SK-N-SH (cell line): ENCODE data around the gene ZNF521. TPM values are rescaled to one million over a fixed set of nuclear protein-coding genes. Genes with fewer than 3 reads are reported as not detected.

ENCODE experiments used
- CTCF ChIA-PET: fragments of 300-600, 350-600 bp; formaldehyde crosslinking; extraction: SDS; loops from one replicate; lab custom pipeline; 2021; lab: Yijun Ruan, JAX
- POLR2A ChIA-PET: fragments of 350-600 bp; sonication (Branson Sonifier 250); formaldehyde crosslinking; extraction: SDS; loops from one replicate; lab custom pipeline; 2020; ENCODE audit warnings: antibody characterized with exemption, inconsistent platforms; lab: Yijun Ruan, JAX
- DNase-seq: peaks from one replicate; pipeline ENCODE4 v3.0.0; 2012
- H2AFZ ChIP-seq: fragments of 200-600 bp; sonication (generic); 2 replicates; pipeline ENCODE4 v1.8.1; 2016; ENCODE audit warnings: antibody characterized with exemption, mild to moderate bottlenecking, low read depth
- H3F3A ChIP-seq: fragments of 200-600 bp; sonication (generic); replicated peaks from 2 replicates; pipeline ENCODE3; 2016; ENCODE audit warnings: antibody characterized with exemption, mild to moderate bottlenecking; ENCODE audit not compliant: insufficient read depth
- H3K27ac ChIP-seq, 2 experiments: fragments of 200-500 bp in 1 of 2; fragments of 200-600 bp in 1 of 2; sonication (Bioruptor generic) in 1 of 2; sonication (generic), shearing (Covaris generic) in 1 of 2; 2 replicates each; pipeline versions ENCODE4 v1.5.1 to v1.6.1; 2014 to 2016; ENCODE audit warnings: low read depth in 2 of 2, inconsistent platforms in 1 of 2, low read length in 1 of 2, mild to moderate bottlenecking in 1 of 2, mixed read lengths in 1 of 2
- H3K27me3 ChIP-seq: fragments of 200-600 bp; sonication (generic), shearing (Covaris generic); 2 replicates; pipeline ENCODE4 v1.6.1; 2016; ENCODE audit warnings: mixed run types; ENCODE audit not compliant: insufficient read depth
- H3K36me3 ChIP-seq, 2 experiments: fragments of 200-500 bp in 1 of 2; fragments of 200-600 bp in 1 of 2; sonication (Bioruptor generic) in 1 of 2; sonication (generic) in 1 of 2; replicated peaks in 1 of 2; 2 replicates each; pipeline versions ENCODE3 to v1.5.1; 2014 to 2016; ENCODE audit warnings: low read length in 1 of 2, mild to moderate bottlenecking in 1 of 2; ENCODE audit not compliant: insufficient read depth in 2 of 2, control insufficient read depth in 1 of 2
- H3K4me1 ChIP-seq, 2 experiments: fragments of 200-500 bp in 1 of 2; fragments of 200-600 bp in 1 of 2; sonication (Bioruptor generic) in 1 of 2; sonication (generic), shearing (Covaris generic) in 1 of 2; 2 replicates each; pipeline versions ENCODE4 v1.5.1 to v1.6.1; 2014 to 2016; ENCODE audit warnings: low read depth in 1 of 2, low read length in 1 of 2, mixed run types in 1 of 2; ENCODE audit not compliant: insufficient read depth in 2 of 2, control insufficient read depth in 1 of 2
- H3K4me2 ChIP-seq: fragments of 200-600 bp; sonication (generic), shearing (Covaris generic); 2 replicates; pipeline ENCODE4 v1.6.1; 2017; ENCODE audit warnings: mixed run types
- H3K4me3 ChIP-seq, 2 experiments: fragments of 200-500 bp in 1 of 2; fragments of 200-600 bp in 1 of 2; sonication (Bioruptor generic) in 1 of 2; sonication (generic), shearing (Covaris generic) in 1 of 2; 2 replicates each; pipeline versions ENCODE4 v1.5.1 to v1.8.1; 2014 to 2016; ENCODE audit warnings: low read depth in 2 of 2, inconsistent platforms in 1 of 2, low read length in 1 of 2, mild to moderate bottlenecking in 1 of 2, mixed read lengths in 1 of 2, moderate library complexity in 1 of 2
- H3K79me2 ChIP-seq: fragments of 200-600 bp; sonication (generic); 2 replicates; pipeline ENCODE4 v1.8.1; 2017; ENCODE audit warnings: mild to moderate bottlenecking; ENCODE audit not compliant: insufficient read depth
- H3K9ac ChIP-seq: fragments of 200-600 bp; sonication (generic); 2 replicates; pipeline ENCODE4 v1.6.1; 2017; ENCODE audit warnings: mixed run types
- H3K9me2 ChIP-seq: fragments of 200-600 bp; sonication (generic); 2 replicates; pipeline ENCODE4 v1.6.1; 2017; ENCODE audit warnings: mixed run types
- H3K9me3 ChIP-seq: fragments of 200-600 bp; sonication (generic); 2 replicates; pipeline ENCODE4 v1.6.1; 2017; ENCODE audit warnings: mixed run types, mild to moderate bottlenecking, moderate library complexity
- H4K20me1 ChIP-seq: fragments of 200-600 bp; sonication (generic); 2 replicates; pipeline ENCODE4 v1.6.1; 2017; ENCODE audit warnings: mild to moderate bottlenecking, mixed run types; ENCODE audit not compliant: insufficient read depth
- CHD2 ChIP-seq: fragments of 150-350 bp; IDR thresholded peaks from 2 replicates; pipeline ENCODE4 v1.6.1; 2018; ENCODE audit warnings: low read length; ENCODE audit not compliant: partially characterized antibody
- MEF2A ChIP-seq: IDR thresholded peaks from 2 replicates; pipeline ENCODE4 v1.4.0; 2012; ENCODE audit warnings: low read depth, borderline replicate concordance
- NRF1 ChIP-seq: IDR thresholded peaks from 2 replicates; pipeline ENCODE4 v1.6.1; 2012; ENCODE audit warnings: low read depth, mild to moderate bottlenecking, low read length
- POLR2AphosphoS5 ChIP-seq: IDR thresholded peaks from 2 replicates; pipeline ENCODE4 v1.6.1; 2012; ENCODE audit warnings: low read depth, low read length
- RCOR1 ChIP-seq: fragments of 150-350 bp; IDR thresholded peaks from 2 replicates; pipeline ENCODE4 v1.6.1; 2017; ENCODE audit warnings: antibody characterized with exemption, low read length
- TCF12 ChIP-seq: IDR thresholded peaks from 2 replicates; pipeline ENCODE4 v1.4.0; 2012
- ZBTB33 ChIP-seq: IDR thresholded peaks from 2 replicates; pipeline ENCODE4 v1.4.0; 2012; ENCODE audit warnings: low read depth, borderline replicate concordance
- WGBS: methylation state at CpG from one replicate; pipeline ENCODE4 v1.1.6; 2017; ENCODE audit warnings: low lambda C conversion rate; 5-methylcytosine and 5-hydroxymethylcytosine counted together
- polyA plus RNA-seq, 3 experiments: library from polyadenylated mRNA; depleted of rRNA; stranded (reverse); fragments of >200 nt; gene quantifications; 2 replicates each; pipeline ENCODE4 v1.2.3, GENCODE V29; 2012
- TF ChIP-seq, protein P1 (sequence below): IDR thresholded peaks from 2 replicates; pipeline ENCODE4 v1.6.1; 2012; ENCODE audit warnings: mild to moderate bottlenecking, low read depth, low read length, moderate library complexity

Gene ZNF521
- polyA plus RNA-seq, 1 of the 3 experiments (the other 2 are of a cell fraction), result 14.1 TPM

GRCh38 chr18:25322806-25323205 lies 29.2 kb downstream of the ZNF521 start:
- no peaks in the 10 kb centered on the region for H3K9me3 ChIP-seq
- no peak overlapping the region for H3K4me2 ChIP-seq
- no peaks in the 10 kb centered on the region for H3K27me3 ChIP-seq
- POLR2A ChIA-PET, result no interaction called here
- no peaks in the 10 kb centered on the region for H3K79me2 ChIP-seq
- CTCF ChIA-PET, result no interaction called here
- 83% methylated on average over 4 of the region's 4 CpGs for WGBS
- no peaks in the 10 kb centered on the region for H4K20me1 ChIP-seq
- TF ChIP-seq, protein P1, sequence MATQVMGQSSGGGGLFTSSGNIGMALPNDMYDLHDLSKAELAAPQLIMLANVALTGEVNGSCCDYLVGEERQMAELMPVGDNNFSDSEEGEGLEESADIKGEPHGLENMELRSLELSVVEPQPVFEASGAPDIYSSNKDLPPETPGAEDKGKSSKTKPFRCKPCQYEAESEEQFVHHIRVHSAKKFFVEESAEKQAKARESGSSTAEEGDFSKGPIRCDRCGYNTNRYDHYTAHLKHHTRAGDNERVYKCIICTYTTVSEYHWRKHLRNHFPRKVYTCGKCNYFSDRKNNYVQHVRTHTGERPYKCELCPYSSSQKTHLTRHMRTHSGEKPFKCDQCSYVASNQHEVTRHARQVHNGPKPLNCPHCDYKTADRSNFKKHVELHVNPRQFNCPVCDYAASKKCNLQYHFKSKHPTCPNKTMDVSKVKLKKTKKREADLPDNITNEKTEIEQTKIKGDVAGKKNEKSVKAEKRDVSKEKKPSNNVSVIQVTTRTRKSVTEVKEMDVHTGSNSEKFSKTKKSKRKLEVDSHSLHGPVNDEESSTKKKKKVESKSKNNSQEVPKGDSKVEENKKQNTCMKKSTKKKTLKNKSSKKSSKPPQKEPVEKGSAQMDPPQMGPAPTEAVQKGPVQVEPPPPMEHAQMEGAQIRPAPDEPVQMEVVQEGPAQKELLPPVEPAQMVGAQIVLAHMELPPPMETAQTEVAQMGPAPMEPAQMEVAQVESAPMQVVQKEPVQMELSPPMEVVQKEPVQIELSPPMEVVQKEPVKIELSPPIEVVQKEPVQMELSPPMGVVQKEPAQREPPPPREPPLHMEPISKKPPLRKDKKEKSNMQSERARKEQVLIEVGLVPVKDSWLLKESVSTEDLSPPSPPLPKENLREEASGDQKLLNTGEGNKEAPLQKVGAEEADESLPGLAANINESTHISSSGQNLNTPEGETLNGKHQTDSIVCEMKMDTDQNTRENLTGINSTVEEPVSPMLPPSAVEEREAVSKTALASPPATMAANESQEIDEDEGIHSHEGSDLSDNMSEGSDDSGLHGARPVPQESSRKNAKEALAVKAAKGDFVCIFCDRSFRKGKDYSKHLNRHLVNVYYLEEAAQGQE, result no peak
- TF ChIP-seq MEF2A (no peak), ZBTB33 (no peak)
- peaks cover 0 to 2% of the 10 kb centered on the region in 2 experiments; a peak in 2 of 4 replicates for H3K4me1 ChIP-seq
- H3K27ac ChIP-seq, result no peak overlapping the region
- H3K9ac ChIP-seq, result no peak overlapping the region
- no peaks in the 10 kb centered on the region for H3F3A ChIP-seq
- DNase-seq, result no peak
- H3K36me3 ChIP-seq, result peaks cover 0 to 20% of the 10 kb centered on the region in 2 experiments
- H2AFZ ChIP-seq, result no peak overlapping the region
- no peaks in the 10 kb centered on the region for H3K9me2 ChIP-seq
- H3K4me3 ChIP-seq, result no peak overlapping the region

DNA sequence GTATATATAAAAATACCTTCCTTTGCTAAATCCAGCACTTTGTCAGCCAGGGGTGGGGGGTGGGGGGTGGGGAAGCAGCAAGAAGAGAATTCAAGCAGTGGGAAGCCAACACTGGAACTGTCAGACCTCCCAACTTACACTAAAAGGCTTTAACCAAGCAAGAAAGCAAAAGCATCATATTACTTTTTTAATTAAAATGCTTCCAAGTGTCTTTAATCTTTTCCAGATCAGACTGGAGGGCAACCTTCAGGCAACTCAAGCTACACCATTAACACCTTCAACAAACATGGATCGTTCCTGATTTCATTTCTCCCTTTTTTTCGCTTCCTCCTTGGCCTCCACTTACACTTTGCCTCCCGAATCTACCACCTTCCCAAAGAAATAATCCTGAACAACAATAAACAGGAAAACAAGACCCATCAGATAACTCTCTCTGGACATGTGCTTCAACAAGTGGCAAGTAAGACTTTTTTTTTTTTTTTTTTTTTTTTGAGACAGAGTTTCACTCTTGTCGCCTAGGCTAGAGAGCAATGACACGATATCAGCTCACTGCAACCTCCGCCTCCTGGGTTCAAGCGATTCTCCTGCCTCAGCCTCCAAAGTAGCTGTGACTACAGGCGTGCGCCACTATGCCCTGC lies 35.5 kb downstream of the ZNF521 start:
- Histone ChIP-seq H3K79me2 (no peaks in the 10 kb centered on the region), H3K36me3 (peaks cover 0 to 23% of the 10 kb centered on the region in 2 experiments)
- CTCF ChIA-PET, result no interaction called here

More for the DNA sequence above, 35.5 kb downstream of the ZNF521 start:
- TF ChIP-seq POLR2AphosphoS5 (no peak), RCOR1 (no peak), NRF1 (no peak), ZBTB33 (no peak), CHD2 (no peak), TCF12 (no peak)
- no peaks in the 10 kb centered on the region for H4K20me1 ChIP-seq
- no peak overlapping the region for H3K4me2 ChIP-seq
- no peak overlapping the region for H2AFZ ChIP-seq
- WGBS, result 94% methylated on average over 9 of the region's 9 CpGs
- H3K27me3 ChIP-seq, result no peaks in the 10 kb centered on the region
- H3K9me3 ChIP-seq, result no peaks in the 10 kb centered on the region
- POLR2A ChIA-PET, result interaction anchor here (0.7 kb wide), 1 partner anchor 9 kb away, joined by 3 read pairs; no protein-coding TSS in a partner anchor
- H3F3A ChIP-seq, result no peaks in the 10 kb centered on the region
- no peak for DNase-seq
- no peaks in the 10 kb centered on the region for H3K4me1 ChIP-seq
- no peak overlapping the region for H3K9ac ChIP-seq
- no peak overlapping the region for H3K27ac ChIP-seq
- H3K4me3 ChIP-seq, result no peak overlapping the region
- no peaks in the 10 kb centered on the region for H3K9me2 ChIP-seq
